HG03103 (cell line): ENCODE results near the gene CDK3.

Experiments used
- ATAC-seq: cut with Tn5 transposase; IDR thresholded peaks from one replicate; pipeline ENCODE4 v1.9.1; 2021; ENCODE audit warnings: low read depth; ENCODE audit not compliant: unreplicated experiment

CDK3 gene

GRCh38 chr17:76013377-76013932 is 12.8 kb downstream of the CDK3 start:
- ATAC-seq: no peak

GRCh38 chr17:76014100-76014924 is 13.7 kb downstream of the CDK3 start:
- ATAC-seq: no peak

- ATAC-seq: no peak
Measured at GRCh38 chr17:76014925-76015261, 14.2 kb downstream of the CDK3 start.

- no peak for ATAC-seq
Measured at GRCh38 chr17:76017481-76018339, 17.1 kb downstream of the CDK3 start.

DNA sequence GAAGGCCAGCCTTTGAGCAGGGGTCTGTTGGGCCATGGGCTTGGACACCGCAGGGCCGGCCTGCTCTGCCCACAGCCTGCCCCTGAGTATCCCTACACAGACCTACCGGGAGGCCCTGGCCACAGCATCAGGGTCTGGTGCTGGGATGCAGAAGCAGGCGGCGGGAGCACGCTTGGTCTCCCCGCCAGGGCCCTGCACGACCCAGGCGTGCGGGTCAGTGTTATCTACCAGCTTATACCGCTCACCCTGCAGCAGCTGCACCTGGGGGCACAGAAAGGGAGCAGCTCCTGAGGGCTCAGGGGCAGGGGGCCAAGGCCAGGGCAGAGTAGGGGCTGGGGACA is 17.7 kb downstream of the CDK3 start:
- ATAC-seq: no peak

- no peak for ATAC-seq
Measured at GRCh38 chr17:76018801-76019200, 18.1 kb downstream of the CDK3 start.

DNA sequence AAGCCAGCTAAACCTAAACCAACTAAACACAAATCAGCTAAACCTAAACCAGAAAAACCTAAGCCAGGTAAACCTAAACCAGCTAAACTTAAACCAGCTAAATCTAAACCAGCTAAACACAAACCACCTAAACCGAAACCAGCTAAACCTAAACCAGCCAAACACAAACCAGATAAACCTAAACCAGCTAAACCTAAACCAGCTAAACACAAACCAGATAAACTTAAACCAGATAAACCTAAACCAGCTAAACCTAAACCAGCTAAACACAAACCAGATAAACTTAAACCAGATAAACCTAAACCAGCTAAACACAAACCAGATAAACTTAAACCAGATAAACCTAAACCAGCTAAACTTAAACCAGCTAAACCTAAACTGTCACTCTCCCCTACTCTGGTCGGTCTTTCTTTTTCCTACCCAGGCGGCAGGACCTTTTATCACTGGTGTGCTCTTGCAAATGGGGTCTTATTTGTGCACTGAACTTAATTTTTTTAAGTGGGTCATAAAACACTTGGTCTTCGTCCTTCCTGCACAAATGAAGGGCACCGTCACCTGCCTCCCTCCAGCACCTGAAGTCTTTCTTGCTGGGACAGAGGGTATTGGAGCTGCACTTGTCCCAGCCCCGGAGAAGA is 19.3 kb downstream of the CDK3 start:
- no peak for ATAC-seq

GRCh38 chr17:76022285-76022684 is 21.6 kb downstream of the CDK3 start:
- no peak for ATAC-seq

DNA sequence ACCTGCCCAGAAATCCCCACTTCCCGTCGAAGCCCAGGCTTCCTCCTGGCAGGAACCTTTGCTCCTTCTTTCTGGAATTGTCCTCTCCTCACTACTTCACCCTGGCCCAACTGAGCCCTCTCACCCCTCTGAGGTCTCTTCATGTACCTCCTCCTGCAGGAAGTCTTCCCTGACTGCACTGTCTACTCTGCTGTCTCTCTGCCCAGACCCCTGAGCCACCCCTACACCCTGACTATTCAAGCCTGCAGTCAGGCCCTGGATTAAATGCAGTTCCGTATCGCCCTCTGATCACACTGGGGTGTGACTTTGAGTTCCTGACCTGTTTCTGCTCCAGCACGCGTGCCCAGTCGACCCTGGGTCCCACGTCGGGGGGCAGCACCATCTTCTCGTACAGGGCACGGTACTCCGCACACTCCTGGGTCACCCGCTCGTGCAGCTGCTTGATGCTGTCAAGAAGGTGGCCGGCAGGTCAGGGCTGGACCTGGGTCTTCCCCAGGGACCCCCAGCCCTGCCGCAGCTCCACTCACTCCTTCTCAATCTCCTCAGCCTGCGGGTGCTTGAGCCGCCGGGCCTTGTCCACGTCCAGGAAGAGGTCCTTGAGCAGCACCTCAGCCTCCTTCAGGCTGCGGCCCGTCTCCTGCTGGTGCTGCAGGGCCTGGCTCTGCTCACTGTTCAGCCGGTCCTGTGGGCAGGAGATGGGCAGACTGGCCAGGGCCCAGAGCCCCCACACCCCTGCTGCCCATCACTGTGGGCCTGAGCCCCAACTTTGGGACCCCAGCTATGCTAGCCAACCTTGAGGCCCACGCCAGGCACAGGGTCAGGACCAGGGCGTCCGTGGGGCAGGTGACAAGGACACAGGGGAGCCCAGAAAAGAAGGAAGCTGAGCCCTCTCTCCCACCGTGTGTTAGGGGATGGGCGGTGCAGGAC is 22.6 kb downstream of the CDK3 start:
- ATAC-seq: no peak

GRCh38 chr17:76023900-76024237 is 23.2 kb downstream of the CDK3 start:
- no peak for ATAC-seq

GRCh38 chr17:76024353-76024752 is 23.7 kb downstream of the CDK3 start:
- no peak for ATAC-seq

- ATAC-seq: no peak
Measured at GRCh38 chr17:76025294-76025693, 24.6 kb downstream of the CDK3 start.

DNA sequence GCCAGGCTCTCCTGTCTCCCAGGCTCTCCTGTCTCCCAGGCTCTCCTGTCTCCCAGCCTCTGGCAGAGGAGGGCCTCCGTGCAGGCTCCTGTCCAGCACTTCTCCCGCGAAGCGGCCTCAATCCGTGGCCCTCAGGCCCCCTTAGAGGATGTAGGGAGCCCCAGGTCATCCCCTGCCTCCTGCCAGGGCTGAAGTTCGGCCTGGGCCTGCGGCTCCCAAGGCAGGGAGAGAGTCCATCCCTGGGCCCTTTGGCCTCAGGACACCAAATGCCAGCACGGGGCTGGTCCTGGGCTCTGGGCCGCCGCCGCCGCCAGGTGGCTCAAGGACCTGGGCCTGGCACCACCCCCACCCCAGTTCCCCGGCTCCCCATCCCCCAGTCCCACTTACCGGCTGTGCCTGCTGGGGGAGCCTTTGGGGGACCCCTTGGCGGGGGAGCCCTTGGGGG is 26.1 kb downstream of the CDK3 start:
- no peak for ATAC-seq

DNA sequence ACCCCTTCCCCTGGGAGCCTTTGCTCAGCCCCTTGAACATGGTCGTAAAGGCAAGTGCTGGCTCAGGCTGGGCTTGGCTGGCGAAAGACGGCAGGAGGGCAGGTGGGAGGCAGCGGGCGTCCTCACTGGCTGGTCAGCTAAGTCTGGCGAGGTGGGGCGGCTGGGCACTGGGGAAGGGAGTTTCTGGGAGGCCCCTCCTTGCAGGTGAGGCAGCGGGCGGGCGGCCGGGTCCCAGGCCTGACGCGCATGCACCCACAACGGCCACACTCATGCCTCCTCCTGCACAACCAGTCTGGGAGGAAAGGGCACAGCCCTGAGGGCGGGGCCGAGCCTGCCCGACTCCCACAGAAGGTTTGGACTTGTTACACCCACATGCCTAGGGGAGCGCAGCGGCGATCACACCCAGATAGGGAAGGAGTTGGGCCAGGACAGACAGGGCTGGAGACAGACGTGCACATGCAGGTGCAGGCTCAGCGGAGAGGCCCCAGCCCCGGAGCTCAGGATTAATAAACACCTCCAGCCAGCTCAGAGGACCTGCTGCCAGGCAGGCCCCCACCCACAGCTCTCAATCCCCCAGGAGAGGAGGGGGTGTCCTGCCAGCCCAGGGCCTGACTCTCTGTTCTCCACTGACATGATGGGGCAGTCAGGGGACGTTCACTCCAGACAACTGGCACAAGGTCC is 26.6 kb downstream of the CDK3 start, which contains the start of gene EVPL:
TSS of gene EVPL (minus strand) at position 148 of the 681 bp plus-strand sequence. CDS start at position 40, 108 bp downstream.
- no peak for ATAC-seq

- no peak for ATAC-seq
Measured at GRCh38 chr17:76032073-76032779, 31.6 kb downstream of the CDK3 start.

- no peak for ATAC-seq
Measured at GRCh38 chr17:76032780-76033108, 32.1 kb downstream of the CDK3 start.

GRCh38 chr17:76033139-76033538 is 32.5 kb downstream of the CDK3 start:
- no peak for ATAC-seq

DNA sequence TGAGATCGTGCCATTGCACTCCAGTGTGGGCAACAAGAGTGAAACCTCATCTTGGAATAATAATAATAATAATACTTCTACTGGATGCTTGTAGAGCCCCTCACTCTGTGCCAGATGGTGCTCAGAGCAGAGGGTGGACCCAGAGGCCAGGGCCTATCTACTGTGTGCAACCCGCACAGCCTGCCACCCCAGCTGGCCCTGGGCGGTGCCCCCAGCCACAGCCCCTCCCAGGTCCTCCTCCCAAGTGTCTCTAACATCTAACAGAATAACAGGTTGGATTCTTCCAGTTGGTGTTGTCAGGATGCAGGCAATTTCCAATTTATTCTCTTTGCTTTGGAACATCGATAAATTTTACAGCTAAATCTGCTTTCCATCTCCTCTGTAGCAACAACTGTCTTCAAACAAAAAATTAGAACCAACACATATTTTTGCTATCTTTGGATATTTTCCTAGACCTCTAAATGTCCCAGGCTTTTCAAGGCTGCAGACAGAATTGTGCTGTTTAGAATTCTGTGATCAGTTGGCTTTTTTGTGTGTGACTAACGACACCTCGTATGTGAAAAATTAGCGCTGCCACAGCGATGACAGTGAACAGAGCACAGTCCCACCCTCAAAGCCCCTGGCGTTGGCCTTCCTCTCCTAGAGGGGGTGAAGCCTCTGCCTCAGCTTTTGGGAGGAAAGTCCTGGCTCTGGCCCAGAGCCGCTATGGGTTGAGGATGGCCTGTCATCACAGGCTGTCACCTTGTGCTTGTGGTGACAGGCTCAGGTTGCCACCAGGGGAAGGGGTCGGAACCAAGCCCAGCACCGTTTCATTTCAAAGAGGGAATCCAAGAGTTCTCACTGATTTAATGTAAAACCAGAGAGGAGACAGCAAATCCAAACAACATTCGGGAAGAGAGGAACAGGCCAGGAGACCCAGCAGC is 34.0 kb downstream of the CDK3 start:
- no peak for ATAC-seq
